Glutamatergic neuron (in vitro differentiated cells): ENCODE data around the gene SAT2. TPM values are rescaled to one million over a fixed set of nuclear protein-coding genes. Genes with fewer than 3 reads are reported as not detected.

ENCODE experiments used
- DNase-seq: peaks from one replicate; pipeline ENCODE4 v3.0.0; 2022
- H3K27ac Mint-ChIP-seq: one replicate; pipeline ENCODE4 v1.8.0; 2020; ENCODE audit warnings: mild to moderate bottlenecking, mixed read lengths, inconsistent platforms; ENCODE audit not compliant: unreplicated experiment
- H3K27me3 Mint-ChIP-seq: one replicate; pipeline ENCODE4 v1.8.0; 2020; ENCODE audit warnings: mild to moderate bottlenecking, moderate library complexity, mixed read lengths, inconsistent platforms; ENCODE audit not compliant: unreplicated experiment
- H3K36me3 Mint-ChIP-seq: one replicate; pipeline ENCODE4 v1.8.0; 2020; ENCODE audit warnings: mild to moderate bottlenecking, mixed read lengths, inconsistent platforms; ENCODE audit not compliant: unreplicated experiment
- H3K4me1 Mint-ChIP-seq: one replicate; pipeline ENCODE4 v1.8.0; 2020; ENCODE audit warnings: mild to moderate bottlenecking, low read depth, mixed read lengths, inconsistent platforms; ENCODE audit not compliant: unreplicated experiment
- H3K4me3 Mint-ChIP-seq: one replicate; pipeline ENCODE4 v1.8.0; 2020; ENCODE audit warnings: mild to moderate bottlenecking, mixed read lengths, inconsistent platforms; ENCODE audit not compliant: unreplicated experiment
- H3K9me3 Mint-ChIP-seq: one replicate; pipeline ENCODE4 v1.8.0; 2020; ENCODE audit warnings: mild to moderate bottlenecking, moderate library complexity, mixed read lengths, inconsistent platforms; ENCODE audit not compliant: unreplicated experiment
- CTCF ChIP-seq: fragments of 200-600 bp; sonication (generic); IDR thresholded peaks from one replicate; pipeline ENCODE4 v1.5.0; 2021; ENCODE audit not compliant: partially characterized antibody, unreplicated experiment
- total RNA-seq: library from RNA; stranded (reverse); fragmentation: NEBNext Ultra II Directional; extraction: Animal tissue kit (Norgen Biotek cat#: 25700); gene quantifications from one replicate; pipeline ENCODE4 v1.2.1, GENCODE V29; 2021; ENCODE audit not compliant: unreplicated experiment

The SAT2 gene
- total RNA-seq, 1 donor from 2014 or later = 97.3 TPM

GRCh38 chr17:7577327-7578199 is 50.1 kb downstream of the SAT2 start:
- peak overlapping the region; percentile 38 for H3K4me3 Mint-ChIP-seq
- H3K36me3 Mint-ChIP-seq = peaks cover 4% of the 10 kb centered on the region
- no peak for TF ChIP-seq CTCF
- no peak for DNase-seq
- peak overlapping the region; percentile 72 for H3K27ac Mint-ChIP-seq
- peaks cover 18% of the 10 kb centered on the region for H3K9me3 Mint-ChIP-seq
- H3K27me3 Mint-ChIP-seq = peaks cover 10% of the 10 kb centered on the region
- H3K4me1 Mint-ChIP-seq = peaks cover 37% of the 10 kb centered on the region

GRCh38 chr17:7576432-7576937 is 51.1 kb downstream of the SAT2 start:
- peaks cover 31% of the 10 kb centered on the region for H3K4me1 Mint-ChIP-seq
- TF ChIP-seq CTCF = no peak
- H3K9me3 Mint-ChIP-seq = peaks cover 18% of the 10 kb centered on the region
- peak overlapping the region; percentile 55 for H3K4me3 Mint-ChIP-seq
- H3K36me3 Mint-ChIP-seq = peaks cover 4% of the 10 kb centered on the region
- peaks cover 14% of the 10 kb centered on the region for H3K27me3 Mint-ChIP-seq
- no peak for DNase-seq
- peak overlapping the region; percentile 43 for H3K27ac Mint-ChIP-seq

Other genes starting within 250 kb of the SAT2 start
- gene TNK1, start 246.7 kb downstream of the SAT2 start, total RNA-seq = 0.34 TPM
- gene PLSCR3, start 233.3 kb downstream of the SAT2 start, total RNA-seq = 78.1 TPM
- 51.6 TPM for gene TMEM256, start 223.7 kb downstream of the SAT2 start, total RNA-seq
- gene NLGN2, start 220.0 kb downstream of the SAT2 start, total RNA-seq = 90.8 TPM
- gene SPEM1, start 207.5 kb downstream of the SAT2 start, total RNA-seq = not detected
- gene SPEM2, start 202.2 kb downstream of the SAT2 start, total RNA-seq = not detected
- gene SPEM3, start 199.0 kb downstream of the SAT2 start, total RNA-seq = not detected
- gene TMEM102, start 192.4 kb downstream of the SAT2 start, total RNA-seq = 0.42 TPM
- 4.8 TPM for gene FGF11, start 188.3 kb downstream of the SAT2 start, total RNA-seq
- 16.4 TPM for gene CHRNB1, start 182.8 kb downstream of the SAT2 start, total RNA-seq
- gene ZBTB4, start 148.2 kb downstream of the SAT2 start, total RNA-seq = 25.1 TPM
- gene SLC35G6, start 146.4 kb downstream of the SAT2 start, total RNA-seq = 0.34 TPM
- 200 TPM for gene POLR2A, start 143.5 kb downstream of the SAT2 start, total RNA-seq
- 0.83 TPM for gene TNFSF12, start 78.8 kb downstream of the SAT2 start, total RNA-seq
- gene TNFSF13, start 69.1 kb downstream of the SAT2 start, total RNA-seq = not detected
- 66.4 TPM for gene SENP3, start 65.9 kb downstream of the SAT2 start, total RNA-seq
- not detected for gene CD68, start 48.2 kb downstream of the SAT2 start, total RNA-seq
- 60.2 TPM for gene MPDU1, start 44.0 kb downstream of the SAT2 start, total RNA-seq
- 1.7 TPM for gene SOX15, start 37.7 kb downstream of the SAT2 start, total RNA-seq
- 108 TPM for gene FXR2, start 12.9 kb downstream of the SAT2 start, total RNA-seq
- gene SHBG, start 2.3 kb upstream of the SAT2 start, total RNA-seq = not detected
- 11.3 TPM for gene ATP1B2, start 23.1 kb upstream of the SAT2 start, total RNA-seq
- 38.2 TPM for gene TP53, start 59.7 kb upstream of the SAT2 start, total RNA-seq
- gene WRAP53, start 60.7 kb upstream of the SAT2 start, total RNA-seq = 19.5 TPM
- gene EFNB3, start 77.4 kb upstream of the SAT2 start, total RNA-seq = 17.9 TPM
- 0.07 TPM for gene DNAH2, start 89.9 kb upstream of the SAT2 start, total RNA-seq
- gene KDM6B, start 206.4 kb upstream of the SAT2 start, total RNA-seq = 191 TPM
- 23.7 TPM for gene TMEM88, start 227.2 kb upstream of the SAT2 start, total RNA-seq
- gene NAA38, start 229.7 kb upstream of the SAT2 start, total RNA-seq = 49.7 TPM
- gene CYB5D1, start 230.2 kb upstream of the SAT2 start, total RNA-seq = 9.2 TPM